ENCODE measurements around the gene TAC4.

DNA sequence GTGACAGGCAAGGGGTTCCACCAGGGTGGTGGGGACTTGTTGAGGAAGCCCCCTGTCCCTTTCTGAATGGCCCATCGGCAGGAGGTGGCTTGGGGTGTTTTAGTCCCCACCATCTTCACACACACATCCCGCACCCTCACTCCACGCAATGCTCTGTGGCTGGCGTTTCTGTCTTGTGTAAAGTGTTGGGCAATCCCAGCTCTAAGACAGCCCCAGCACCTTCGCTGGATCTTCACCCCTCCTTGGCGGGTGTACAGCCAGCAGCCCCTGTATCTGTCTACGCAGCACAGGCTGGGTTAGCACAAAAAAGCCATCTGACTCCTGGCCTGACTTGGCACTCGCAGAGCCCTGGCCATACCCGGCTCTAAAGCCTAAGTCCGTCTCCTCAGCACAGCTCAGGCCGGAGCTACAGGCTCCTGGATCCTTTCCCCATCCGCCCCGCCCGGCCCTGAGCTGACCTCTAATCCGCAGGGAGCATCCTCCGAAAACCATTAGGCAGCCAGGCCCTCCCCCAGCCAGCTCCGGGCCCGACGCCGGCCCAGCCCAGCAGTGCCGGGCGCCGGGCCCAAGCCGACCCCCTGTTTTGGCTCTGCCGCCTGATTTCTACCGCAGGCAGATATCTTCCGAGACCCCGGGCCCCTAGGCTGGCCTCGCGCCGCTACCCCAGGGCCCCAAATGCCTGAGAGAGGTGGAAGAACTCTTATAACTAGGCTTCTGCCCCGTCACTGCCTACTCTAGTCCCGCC, 42.4 kb upstream of the TAC4 start:
- TF ChIP-seq, protein P1, sequence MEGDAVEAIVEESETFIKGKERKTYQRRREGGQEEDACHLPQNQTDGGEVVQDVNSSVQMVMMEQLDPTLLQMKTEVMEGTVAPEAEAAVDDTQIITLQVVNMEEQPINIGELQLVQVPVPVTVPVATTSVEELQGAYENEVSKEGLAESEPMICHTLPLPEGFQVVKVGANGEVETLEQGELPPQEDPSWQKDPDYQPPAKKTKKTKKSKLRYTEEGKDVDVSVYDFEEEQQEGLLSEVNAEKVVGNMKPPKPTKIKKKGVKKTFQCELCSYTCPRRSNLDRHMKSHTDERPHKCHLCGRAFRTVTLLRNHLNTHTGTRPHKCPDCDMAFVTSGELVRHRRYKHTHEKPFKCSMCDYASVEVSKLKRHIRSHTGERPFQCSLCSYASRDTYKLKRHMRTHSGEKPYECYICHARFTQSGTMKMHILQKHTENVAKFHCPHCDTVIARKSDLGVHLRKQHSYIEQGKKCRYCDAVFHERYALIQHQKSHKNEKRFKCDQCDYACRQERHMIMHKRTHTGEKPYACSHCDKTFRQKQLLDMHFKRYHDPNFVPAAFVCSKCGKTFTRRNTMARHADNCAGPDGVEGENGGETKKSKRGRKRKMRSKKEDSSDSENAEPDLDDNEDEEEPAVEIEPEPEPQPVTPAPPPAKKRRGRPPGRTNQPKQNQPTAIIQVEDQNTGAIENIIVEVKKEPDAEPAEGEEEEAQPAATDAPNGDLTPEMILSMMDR (IDR thresholded peaks at IDR 0.05): no peak
- TF ChIP-seq ZFX (IDR thresholded peaks at IDR 0.05; ENCODE audit: borderline replicate concordance): no peak
